Activated CD4-positive, CD25-positive, alpha-beta regulatory T cell treated with anti-CD3 and anti-CD28 coated beads, Interleukin-2, amount 50 U/mL, for 24 hours (primary cell): Measurements from ENCODE around the gene SLC2A4.

Experiments
- ATAC-seq, 2 donors: fragments of 150-1000 bp; cut with Tn5 transposase; one replicate each; pipeline ENCODE4 v1.10.0; 2021; ENCODE audit warnings: mild to moderate bottlenecking in 1 of 2, moderate library complexity in 1 of 2

The SLC2A4 gene

GRCh38 chr17:7307686-7308624 is 26.4 kb downstream of the SLC2A4 start:
- peak in 1 of 2 donors; percentile 2 for ATAC-seq

GRCh38 chr17:7308625-7309433 is 27.3 kb downstream of the SLC2A4 start:
- peak; percentile 40 to 48 for ATAC-seq

DNA sequence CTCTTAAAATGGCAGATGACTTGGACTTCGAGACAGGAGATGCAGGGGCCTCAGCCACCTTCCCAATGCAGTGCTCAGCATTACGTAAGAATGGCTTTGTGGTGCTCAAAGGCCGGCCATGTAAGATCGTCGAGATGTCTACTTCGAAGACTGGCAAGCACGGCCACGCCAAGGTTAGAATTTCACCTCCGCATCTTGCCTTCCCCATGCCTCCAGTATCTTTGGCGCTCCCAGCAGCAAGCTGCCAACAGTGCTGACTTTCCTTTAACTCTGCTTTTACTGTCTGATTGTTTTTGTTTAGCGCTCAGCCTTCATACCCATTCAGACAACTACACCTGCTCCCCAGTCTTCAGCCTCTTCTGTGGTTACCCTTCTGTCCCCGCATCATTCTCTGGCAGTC is 28.1 kb downstream of the SLC2A4 start:
- no peak for ATAC-seq

DNA sequence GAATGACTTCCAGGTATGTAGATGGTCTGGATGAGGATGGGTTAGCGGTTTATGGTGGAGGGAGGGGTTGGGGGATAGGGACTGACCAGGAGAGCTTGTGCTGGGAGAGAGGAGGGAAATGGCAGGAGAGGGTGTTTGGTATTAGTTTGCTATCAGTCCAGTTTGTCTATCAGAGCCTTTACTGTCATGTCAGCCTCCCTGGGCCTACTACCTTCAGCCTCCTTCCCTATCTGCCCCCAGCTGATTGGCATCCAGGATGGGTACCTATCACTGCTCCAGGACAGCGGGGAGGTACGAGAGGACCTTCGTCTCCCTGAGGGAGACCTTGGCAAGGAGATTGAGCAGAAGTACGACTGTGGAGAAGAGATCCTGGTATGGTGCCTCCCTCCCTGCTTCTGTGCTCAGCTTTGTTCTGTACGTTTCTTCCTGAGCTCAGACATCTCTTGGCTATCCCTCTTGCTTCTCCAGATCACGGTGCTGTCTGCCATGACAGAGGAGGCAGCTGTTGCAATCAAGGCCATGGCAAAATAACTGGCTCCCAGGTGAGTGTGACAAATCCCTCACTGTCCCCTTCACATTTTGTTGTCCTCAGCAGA is 29.7 kb downstream of the SLC2A4 start:
- no peak for ATAC-seq

DNA sequence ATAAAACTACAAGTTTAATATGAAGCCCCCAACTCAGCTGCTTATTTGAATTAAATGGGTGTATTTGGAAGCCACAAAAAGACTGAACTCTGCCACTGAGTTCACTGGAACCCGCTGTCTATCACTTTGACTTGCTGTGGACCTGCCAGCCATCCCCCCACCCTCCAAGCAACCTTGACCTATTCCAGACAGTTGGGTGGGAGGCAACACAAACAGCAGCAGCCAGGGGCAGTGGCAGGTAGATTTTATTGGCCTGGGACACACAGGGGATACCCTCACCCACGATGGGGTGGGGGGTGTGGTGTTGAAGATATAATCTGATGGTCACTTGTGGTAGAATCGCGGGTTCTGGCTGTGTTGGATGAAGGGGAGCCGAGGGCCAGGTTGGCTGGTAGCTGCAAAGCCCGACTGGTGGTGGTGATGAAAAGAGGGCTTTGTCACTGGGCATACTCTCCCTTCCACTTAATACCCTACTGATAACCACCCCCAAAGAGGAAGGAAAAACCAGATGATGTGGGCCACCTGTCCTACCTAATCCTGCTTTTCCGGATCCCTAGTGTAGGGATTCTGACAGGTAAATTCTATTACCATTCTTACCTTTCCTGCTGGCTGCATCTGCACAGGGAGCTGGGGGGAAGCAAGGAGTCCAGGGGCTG is 31.0 kb downstream of the SLC2A4 start:
- no peak for ATAC-seq

- ATAC-seq, result peak; percentile 7 to 8
Observed at GRCh38 chr17:7313088-7313889, 31.8 kb downstream of the SLC2A4 start.

DNA sequence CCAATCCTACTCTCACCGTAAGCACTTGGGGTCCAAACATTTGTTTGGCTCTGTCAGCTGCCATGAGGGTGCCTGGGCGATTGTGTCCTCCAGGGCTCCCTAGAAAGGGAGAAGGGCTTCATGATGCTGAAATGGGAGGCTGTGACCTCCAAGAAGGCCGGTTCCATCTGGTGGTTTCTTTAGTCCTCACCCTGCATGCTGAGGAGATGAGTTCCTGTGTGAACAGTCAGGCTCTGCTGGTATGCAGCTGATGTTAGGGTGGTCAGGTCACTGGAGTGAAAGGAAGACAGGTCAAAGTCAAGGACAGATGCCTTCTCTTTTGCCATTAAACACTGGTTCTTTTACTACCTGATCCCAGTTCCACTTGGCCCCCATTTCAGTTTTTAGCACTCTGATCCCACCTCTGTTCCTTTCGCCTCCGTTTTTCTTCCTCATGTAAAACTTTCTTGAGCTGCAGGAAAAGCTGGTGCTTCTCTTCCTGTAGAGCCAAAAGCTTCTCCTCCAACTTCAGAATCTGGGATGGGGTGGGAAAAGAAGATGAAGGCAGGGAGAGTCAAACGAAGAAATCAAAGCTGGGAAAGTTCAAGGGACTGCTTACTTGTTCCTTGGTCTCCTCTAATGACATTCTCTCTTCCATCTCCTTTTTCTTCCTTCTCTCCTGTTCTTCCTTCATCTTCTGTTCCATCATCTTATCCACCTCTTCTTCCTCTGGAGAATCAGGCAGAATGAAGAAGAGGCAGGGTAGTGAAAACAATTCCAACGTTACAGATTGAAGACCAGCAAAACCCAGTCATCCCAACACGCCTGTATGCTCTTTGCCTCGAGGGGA is 32.6 kb downstream of the SLC2A4 start:
- no peak for ATAC-seq

DNA sequence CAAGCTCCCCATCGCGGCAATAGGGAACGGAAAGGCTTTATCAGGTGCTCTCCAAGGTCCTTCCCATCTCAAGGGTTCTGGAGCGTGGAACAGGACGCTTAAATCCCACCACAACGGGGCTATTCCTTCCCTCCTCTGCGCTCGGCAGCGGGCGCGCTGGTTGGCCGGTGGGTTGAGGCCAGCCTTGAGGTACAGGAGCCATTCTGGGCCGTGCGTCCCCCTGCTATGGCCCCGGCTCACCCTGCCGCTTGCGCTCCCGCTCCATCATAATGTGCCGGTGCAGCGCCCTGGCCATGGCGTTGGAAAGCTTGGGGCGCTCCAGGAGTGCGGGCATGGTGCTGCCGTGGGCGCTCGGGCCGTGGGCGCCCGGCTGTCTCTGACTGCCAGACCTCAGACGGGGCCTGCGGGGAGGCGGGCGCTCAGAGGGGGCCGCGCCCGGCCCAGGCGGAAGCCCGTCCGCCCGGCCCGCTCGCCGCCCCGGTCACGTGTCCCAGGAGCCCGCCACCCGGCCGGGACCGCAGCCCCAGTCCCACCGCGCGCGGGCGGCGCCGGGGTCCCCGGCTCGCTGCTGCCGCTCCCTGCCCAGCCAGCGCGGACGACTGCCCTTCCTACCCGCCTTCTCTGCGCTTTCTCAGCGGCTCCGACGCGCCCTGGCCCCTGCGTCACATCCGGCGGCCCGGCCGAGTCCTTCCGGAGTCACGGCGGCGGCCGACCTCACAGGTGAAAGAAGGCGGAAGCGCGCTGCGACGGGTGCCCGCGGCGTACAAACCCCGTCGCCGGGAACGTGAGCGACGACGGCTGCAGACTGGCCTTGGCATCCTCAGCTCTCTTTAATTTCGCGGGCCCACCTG is 33.4 kb downstream of the SLC2A4 start, which contains the start of gene GPS2:
Gene GPS2 (minus strand): TSS at position 642 of the 851 bp plus-strand sequence. CDS start 308 bp downstream, at position 334.
- ATAC-seq, result peak; percentile 81 to 82

GRCh38 chr17:7315570-7316235 is 34.2 kb downstream of the SLC2A4 start:
- no peak for ATAC-seq

DNA sequence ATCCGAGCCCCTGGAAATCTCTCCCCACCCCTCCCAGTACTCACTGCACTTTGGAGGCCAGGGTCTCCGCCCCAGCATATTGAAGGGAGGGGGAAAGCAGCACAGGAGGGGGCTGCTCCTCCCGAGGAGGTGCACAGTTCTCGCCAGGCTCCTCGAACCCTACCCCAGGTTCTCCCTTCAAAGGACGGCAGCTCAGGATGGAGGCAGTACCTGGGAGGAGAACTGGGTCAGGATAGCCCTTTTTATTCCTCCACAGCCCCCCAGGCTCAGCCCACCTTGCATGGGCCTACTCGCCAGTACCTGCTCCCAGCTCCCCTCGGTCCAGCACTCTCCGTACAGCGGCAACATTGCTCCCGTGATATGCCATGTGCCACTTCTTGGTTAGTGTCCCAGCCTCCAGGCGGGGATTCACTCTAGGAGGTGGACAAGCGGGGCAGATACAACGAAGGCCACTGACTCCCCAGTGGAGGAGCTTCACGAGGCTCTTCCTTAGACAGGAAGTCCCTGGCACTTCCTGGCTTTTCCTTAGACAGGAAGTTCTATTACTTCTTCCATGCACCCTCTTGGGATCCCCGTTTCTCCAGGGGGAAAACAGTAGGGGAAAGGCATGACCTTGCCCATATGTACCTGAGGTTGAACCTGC is 35.8 kb downstream of the SLC2A4 start:
- ATAC-seq, result no peak

DNA sequence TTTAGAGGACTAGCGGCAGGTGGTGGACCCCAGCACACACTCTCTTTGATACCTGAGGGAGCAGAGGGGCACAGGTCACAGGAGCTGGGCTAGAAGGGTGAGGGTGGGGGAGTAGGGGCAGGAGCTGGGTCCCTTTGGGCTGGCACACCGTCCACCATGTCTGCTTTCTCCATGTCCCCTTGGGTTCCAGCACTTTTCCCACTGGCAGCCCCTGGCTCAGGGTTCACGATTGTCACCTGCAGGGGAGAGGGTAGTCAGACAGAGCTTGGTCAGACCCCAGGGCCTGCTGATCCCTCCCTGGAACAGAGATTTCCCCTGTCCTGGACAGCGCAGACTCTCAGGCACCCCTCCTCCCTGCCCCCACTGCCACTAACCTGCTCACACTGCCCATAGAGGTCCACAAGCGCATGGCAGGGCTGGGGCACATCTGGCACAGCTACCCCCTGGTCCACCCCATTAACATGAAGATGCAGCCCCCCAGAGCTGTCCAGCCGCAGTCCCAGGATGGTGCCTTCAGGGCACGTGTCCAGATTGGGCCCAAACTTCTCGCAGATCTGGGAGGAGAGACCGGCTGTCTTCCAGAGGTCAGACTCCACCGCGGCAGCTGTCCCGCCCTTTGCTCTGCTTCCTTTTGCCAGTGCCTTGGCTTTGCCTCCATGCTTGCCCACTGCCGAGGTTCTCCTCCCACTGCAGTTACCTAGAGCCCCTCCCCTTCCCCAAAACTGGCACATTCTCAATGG is 36.8 kb downstream of the SLC2A4 start:
- no peak for ATAC-seq

- no peak for ATAC-seq
Observed at GRCh38 chr17:7321466-7321865, 39.9 kb downstream of the SLC2A4 start.

DNA sequence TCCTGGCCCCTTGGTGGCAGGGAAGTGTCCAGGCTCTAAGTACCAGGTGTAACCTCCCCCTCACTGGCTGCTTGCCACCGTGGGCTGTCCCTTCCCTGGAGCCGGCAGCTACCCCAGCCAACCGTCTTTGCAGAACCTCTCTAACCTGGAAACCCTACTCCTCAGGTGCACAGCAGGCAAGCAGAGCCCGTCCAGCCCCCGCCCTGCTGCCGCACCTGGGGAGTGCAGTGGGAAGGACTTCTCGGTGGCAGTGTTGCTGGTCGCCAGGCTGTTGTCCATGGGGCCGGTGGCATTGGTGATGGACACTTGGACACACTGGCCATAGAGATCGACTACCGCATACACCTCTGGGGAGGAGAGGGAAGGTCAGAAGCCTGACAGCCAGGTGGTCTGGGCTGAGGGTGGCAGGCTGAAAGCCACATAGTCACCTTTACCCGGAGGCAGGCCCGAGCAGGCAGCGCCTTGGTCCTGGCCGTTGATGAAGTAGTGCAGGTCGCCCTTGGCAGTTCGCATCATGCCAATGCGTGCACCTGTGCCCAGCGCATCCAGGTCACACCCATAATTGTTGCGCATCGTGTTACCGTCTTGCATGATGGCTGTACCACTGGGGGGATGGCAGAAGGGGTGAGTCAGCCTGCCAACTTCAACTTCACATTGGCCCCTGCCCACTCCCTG is 41.1 kb downstream of the SLC2A4 start:
- no peak for ATAC-seq

- ATAC-seq, result peak; percentile 33 to 42
Observed at GRCh38 chr17:7323731-7324437, 42.4 kb downstream of the SLC2A4 start.

- no peak for ATAC-seq
Observed at GRCh38 chr17:7324438-7324779, 42.9 kb downstream of the SLC2A4 start.

DNA sequence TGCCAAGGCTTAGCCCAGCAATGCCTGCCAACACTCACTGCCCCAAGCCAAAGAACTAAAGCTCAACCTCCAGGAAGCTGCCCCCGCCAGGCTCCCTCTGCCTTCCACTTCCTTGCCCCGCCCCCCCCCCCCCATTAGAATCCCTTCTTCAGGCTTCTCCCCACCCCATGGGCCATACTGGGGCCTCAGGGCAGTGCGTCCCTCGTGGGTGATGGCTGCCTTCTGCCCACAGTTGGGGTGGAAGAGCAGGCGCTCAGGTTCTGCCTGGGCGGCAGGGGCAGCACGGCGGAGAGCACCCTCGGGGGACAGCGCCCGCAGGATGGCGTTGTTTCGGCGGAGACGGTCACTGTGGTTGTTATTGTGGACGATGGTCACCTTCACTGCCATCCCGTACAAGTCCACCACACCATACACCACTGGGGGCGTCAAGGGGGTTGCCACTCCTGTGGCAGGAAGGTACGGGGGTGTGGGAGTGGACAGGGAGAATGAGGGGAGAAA is 43.6 kb downstream of the SLC2A4 start:
- no peak for ATAC-seq

DNA sequence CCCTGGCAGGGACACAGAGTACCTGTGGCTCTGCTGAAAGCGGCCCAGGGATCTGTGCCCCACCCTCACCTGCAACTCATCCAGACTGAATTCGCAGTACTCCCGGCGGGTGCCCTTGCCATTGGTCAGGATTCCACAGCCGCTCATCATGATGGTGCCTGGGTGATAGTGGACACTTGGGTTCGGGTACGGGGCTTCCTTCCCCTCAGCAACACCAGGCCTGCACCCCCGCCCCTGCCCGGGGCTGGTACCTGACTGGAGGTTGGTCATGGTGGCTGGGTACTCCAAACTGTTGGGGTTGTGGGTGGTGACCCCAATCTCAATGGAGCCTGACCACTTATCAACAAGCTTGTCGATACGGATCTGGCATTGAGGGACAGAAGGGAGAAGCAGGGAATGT is 44.7 kb downstream of the SLC2A4 start:
- ATAC-seq, result no peak
